ENCODE data around the gene SDR42E2. TPM values are rescaled to one million over a fixed set of nuclear protein-coding genes. Genes with fewer than 3 reads are reported as not detected.

Gene SDR42E2
- total RNA-seq, 4 donors from 2014 or later, result not detected

DNA sequence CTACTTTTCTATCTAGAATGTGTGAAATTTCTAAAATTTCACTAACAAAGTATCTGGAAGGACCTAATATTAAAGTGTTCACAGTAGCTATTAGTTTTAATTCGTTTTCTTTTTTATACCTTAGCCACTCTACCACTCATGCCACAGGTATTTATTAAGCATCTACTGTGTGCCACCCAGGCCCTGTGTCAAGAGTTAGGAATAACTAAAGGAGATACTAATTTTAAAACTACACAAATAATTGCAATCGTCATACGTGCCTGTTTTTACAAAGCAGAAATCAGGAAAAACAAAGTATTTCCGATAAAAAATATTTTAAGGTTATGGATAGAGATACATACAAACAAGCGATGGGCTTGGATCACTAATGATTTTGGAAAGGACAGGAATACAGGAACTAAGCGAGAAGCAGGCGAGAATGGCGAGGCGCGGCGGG, 43.3 kb downstream of the SDR42E2 start:
- Histone ChIP-seq H3K27me3 (no peaks in the 10 kb centered on the region), H3K4me1 (peaks cover 41 to 42% of the 10 kb centered on the region in 2 donors), H3K36me3 (no peaks in the 10 kb centered on the region), H3K9me3 (no peaks in the 10 kb centered on the region), H3K4me3 (peak overlapping the region; percentile 27 to 89 (median 84)), H3K27ac (peak overlapping the region; percentile 91 to 97 (median 96))
- no peak for ATAC-seq
- TF ChIP-seq POLR2A (IDR thresholded peaks at IDR 0.05), result no peak
- TF ChIP-seq, protein P1, sequence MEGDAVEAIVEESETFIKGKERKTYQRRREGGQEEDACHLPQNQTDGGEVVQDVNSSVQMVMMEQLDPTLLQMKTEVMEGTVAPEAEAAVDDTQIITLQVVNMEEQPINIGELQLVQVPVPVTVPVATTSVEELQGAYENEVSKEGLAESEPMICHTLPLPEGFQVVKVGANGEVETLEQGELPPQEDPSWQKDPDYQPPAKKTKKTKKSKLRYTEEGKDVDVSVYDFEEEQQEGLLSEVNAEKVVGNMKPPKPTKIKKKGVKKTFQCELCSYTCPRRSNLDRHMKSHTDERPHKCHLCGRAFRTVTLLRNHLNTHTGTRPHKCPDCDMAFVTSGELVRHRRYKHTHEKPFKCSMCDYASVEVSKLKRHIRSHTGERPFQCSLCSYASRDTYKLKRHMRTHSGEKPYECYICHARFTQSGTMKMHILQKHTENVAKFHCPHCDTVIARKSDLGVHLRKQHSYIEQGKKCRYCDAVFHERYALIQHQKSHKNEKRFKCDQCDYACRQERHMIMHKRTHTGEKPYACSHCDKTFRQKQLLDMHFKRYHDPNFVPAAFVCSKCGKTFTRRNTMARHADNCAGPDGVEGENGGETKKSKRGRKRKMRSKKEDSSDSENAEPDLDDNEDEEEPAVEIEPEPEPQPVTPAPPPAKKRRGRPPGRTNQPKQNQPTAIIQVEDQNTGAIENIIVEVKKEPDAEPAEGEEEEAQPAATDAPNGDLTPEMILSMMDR (IDR thresholded peaks at IDR 0.05 in 4 of 5, conservative IDR thresholded peaks at IDR 0.05 in 1 of 5), result no peak
- in situ Hi-C loops (cut with MboI; ENCODE audit: low sequenced_read_pairs in 4 of 4) (loop anchor here in 1 of 4 donors (5.0 kb wide), 1 partner anchor 87 kb away; no protein-coding TSS in a partner anchor), intact Hi-C loops (cut with DNase I; ENCODE audit: low total_unique reads) (loop anchor here (1.0 to 10.0 kb wide), 6 partner anchors 9 to 1389 kb away; partner anchors contain the start of genes NDUFAB1 and POLR3E)
- no peak for DNase-seq

DNA sequence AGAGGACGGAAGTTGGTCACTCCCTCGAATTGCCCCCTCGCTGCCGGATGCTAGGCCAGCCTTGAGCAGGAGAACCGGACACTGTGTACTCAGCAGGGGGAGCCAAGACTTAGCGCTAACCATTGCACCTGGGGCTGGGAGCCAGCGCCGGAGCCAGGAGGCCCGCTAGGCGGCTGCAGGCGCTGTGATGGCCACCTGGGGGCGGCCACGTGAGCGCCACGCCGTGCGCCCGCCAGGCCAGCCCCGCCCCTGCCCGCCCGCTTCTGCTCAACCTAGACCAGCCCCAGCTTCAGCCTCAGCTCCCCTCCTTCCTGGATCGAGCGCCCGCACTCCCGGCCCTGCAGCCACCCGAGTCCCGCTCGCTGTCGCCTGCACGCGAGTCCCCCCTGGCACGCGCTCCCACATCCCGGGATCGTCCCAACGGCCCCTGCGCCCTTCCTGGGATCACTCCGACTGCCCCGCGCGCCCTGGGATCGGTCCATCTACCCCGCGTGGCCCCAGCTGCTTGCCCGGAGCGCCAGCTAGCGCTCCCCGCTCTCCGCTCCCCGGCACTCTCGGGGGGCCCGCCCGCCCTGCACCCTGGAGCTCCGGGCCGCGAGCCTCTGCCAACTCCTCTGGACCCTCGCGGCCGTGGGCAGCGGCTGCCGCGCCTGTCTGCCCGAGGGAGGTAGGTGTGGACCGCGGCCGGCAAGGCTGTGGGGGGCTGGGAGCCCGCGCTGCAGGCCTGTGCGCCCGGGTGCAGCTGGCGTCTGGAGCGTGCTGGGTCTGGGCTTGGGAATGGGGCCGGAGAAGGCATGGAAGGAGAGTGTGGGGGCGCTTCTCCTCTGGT, 43.9 kb downstream of the SDR42E2 start, which contains the start of gene EEF2K:
TSS of gene EEF2K (plus strand) at position 266 of the 829 bp plus-strand sequence. CDS start 19,452 bp downstream, outside the sequence.
- Histone ChIP-seq H3K36me3 (no peaks in the 10 kb centered on the region), H3K9me3 (no peaks in the 10 kb centered on the region), H3K27me3 (no peaks in the 10 kb centered on the region), H3K4me1 (peaks cover 47 to 49% of the 10 kb centered on the region in 2 donors), H3K27ac (peak within 1 kb of the TSS; percentile 91 to 97 (median 96)), H3K4me3 (peak within 1 kb of the TSS; percentile 78 to 90 (median 89))
- ATAC-seq (peak; percentile 70 to 82), DNase-seq (peak; percentile 93 to 97)
- TF ChIP-seq, protein P1 (IDR thresholded peaks at IDR 0.05 in 4 of 5, conservative IDR thresholded peaks at IDR 0.05 in 1 of 5), result peak; percentile 80 to 94 (median 91)
- TF ChIP-seq POLR2A (IDR thresholded peaks at IDR 0.05), result peak; percentile 82 to 85
- in situ Hi-C loops (cut with MboI; ENCODE audit: low sequenced_read_pairs in 4 of 4) (loop anchor here in 1 of 4 donors (5.0 kb wide), 1 partner anchor 86 kb away; no protein-coding TSS in a partner anchor), intact Hi-C loops (cut with DNase I; ENCODE audit: low total_unique reads) (loop anchor here (1.0 to 10.0 kb wide), 6 partner anchors 10 to 1389 kb away; partner anchors contain the start of genes NDUFAB1 and POLR3E)

DNA sequence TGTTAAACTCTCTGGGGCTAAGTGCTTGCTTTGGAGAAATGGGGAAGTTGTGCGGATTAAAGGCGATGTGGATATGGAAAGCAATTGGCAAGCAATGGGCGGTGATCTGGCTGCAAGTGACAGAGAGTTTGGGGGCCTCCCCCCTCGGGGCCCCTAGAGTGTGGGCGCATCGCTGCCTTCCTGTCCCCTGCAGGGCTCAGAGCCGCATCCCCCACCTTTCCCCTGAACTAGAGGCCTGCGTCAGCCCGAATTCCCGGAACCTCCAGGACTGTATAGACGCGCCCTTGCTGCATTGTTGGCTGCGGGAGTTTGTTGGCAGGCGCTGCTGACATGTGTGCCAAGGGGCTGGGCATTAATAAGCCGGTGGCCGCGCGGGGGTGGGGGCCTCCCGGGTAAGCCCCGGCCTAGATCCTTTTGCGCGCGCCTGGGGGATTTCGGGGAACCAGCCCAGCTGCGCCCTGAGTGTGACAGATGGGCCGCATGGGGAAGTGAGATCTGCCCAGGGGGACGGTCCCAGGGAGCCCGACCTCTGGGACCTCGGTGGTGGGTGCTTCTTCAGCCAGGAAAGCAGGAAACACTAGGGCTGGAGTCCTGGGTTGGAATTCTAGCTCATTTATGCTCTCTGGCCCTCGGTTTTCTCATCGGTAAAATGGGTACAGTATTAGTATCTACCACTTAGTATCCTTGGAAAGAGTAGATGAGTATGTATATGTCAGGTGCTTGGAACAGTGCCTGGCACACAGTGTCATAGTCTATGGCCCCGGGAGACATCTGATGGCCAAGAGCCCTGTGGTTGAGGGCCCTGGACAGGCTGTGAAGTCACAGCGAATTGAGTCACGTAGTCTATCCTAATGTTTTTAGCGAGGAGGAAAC, 44.8 kb downstream of the SDR42E2 start:
- H3K4me3 ChIP-seq, result peak overlapping the region; percentile 78 to 90 (median 89)
- H3K27ac ChIP-seq, result peak overlapping the region; percentile 91 to 97 (median 96)
- H3K9me3 ChIP-seq, result no peaks in the 10 kb centered on the region
- H3K36me3 ChIP-seq, result no peaks in the 10 kb centered on the region
- intact Hi-C loops (cut with DNase I; ENCODE audit: low total_unique reads), result loop anchor here (1.0 to 10.0 kb wide), 6 partner anchors 11 to 1388 kb away; partner anchors contain the start of genes NDUFAB1 and POLR3E
- no peaks in the 10 kb centered on the region for H3K27me3 ChIP-seq
- peak; percentile 86 to 89 for DNase-seq
- peak; percentile 50 to 76 for ATAC-seq
- H3K4me1 ChIP-seq, result peaks cover 56 to 57% of the 10 kb centered on the region in 2 donors
- peak; percentile 9 to 38 for TF ChIP-seq POLR2A (IDR thresholded peaks at IDR 0.05)
- TF ChIP-seq, protein P1 (IDR thresholded peaks at IDR 0.05 in 4 of 5, conservative IDR thresholded peaks at IDR 0.05 in 1 of 5), result no peak
- in situ Hi-C loops (cut with MboI; ENCODE audit: low sequenced_read_pairs in 4 of 4), result loop anchor here in 1 of 4 donors (5.0 kb wide), 1 partner anchor 85 kb away; no protein-coding TSS in a partner anchor
